GM21390 (cell line): Measurements from ENCODE around the gene FAM83D.

Experiments
- ATAC-seq: cut with Tn5 transposase; IDR thresholded peaks from one replicate; pipeline ENCODE4 v1.9.1; 2021; ENCODE audit not compliant: unreplicated experiment

Gene FAM83D

DNA sequence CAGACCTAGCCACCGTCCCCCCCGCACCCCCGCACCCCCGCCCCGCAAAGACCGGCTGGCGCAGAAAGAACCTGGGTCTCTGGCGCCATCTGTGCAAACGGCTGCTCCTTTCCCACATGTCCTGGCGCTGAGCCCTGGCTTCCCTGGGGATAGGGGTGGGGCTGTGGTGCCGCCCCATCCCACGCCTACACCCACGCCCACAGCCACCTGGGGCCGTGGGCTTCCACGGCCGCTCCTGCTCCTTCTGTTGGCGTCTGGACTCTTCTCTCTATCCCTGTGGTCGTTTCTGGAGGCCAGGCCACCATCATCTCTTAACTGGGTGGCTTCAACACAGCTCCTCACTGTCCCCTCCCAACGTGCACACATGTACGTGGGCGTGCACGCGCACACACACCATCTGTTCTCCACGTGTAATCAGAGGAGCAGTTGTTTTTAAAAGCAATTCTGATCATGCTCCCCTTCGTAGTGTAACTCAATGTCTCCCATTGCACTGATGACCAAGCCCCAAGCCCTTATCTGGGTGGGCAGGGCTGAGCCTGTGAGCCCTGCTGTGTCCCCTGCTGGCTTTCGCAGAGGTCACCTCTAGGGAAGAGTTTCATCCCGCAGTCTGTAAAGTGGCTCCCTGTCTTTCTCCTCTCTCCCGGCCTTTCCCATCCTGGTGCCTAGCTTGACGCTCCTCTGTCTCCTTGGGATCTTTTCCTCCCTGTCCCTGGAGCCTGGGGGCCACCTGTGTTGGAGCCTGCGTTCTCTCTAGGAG is 31.9 kb upstream of the FAM83D start:
- no peak for ATAC-seq

DNA sequence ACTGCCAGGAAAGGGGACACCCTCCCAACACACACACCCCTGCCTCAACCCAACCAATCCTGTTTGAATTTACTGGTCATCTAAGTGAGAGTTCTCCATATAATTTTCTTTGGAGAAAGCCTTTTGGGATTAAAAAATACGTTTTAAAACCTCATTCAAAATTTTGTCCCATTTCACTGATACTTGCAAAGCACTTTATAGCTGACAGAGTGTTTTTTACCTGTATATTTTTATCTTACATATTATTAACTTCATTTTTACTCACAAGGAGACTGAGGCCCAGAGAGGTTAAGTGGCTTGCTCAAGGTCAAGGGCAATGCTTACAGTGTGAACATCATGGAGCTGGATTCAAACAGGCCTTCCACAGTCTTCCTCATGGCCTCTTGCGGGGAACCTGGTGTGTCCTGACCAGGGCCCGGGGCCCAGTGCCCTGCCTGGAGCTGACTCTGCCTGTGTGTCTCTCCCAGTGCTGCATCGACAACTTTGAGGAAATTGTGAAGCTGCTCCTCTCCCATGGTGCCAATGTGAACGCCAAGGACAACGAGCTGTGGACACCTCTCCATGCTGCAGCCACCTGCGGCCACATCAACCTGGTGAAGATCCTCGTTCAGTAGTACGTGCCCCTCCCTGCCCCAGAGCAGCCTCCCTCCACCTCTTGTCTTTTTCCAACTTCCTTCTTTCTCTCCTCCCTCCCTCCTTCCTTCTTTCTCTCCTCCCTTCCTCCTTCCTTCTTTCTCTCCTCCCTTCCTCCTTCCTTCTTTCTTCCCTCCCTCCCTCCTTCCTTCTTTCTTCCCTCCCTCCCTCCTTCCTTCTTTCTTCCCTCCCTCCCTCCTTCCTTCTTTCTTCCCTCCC is 30.9 kb upstream of the FAM83D start:
- ATAC-seq: no peak

DNA sequence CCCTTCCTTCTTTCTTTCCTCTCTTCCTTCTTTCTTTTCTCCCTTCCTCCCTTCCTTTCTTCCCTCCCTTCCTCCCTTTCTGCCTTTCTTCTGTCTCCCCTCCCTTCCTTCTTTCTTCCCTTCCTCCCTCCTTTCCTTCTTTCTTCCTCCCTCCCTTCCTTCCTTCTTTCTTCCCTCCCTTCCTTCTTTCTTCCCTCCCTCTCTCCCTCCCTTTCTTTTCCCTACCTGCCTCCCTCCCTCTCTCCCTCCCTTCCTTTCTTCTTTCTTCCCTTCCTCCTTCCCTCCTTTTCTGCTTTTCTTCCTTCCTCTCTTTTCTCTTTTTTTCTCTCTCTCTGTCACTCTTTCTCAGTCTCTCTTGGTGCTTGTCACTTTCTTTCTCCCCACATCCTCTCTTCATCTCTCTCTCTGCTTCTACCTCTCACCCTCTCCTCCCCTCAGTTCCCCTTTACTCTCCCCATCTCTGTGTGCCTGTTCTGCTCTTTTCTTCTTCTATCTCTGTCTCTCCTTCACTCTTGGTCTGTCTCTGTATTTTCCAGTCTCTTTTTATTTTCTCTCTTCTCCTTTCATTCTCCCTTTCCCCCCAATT is 30.1 kb upstream of the FAM83D start:
- ATAC-seq: no peak

DNA sequence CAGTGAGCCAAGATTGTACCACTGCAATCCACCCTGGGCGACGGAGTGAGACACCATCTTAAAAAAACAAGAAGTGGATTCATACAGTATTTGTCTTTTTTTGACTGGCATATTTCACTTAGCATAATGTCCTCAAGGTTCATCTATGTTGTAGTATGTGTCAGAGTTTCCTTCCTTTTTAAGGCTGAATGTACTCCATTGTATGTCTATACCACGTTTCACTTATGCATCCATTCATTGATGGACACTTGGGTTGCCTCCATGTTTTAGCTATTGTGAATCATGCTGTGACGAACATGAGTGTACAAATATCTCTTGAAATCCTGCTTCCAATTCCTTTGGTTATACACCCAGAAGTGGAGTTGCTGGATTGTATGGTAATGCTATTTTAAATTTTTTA is 28.9 kb upstream of the FAM83D start:
- ATAC-seq: no peak

DNA sequence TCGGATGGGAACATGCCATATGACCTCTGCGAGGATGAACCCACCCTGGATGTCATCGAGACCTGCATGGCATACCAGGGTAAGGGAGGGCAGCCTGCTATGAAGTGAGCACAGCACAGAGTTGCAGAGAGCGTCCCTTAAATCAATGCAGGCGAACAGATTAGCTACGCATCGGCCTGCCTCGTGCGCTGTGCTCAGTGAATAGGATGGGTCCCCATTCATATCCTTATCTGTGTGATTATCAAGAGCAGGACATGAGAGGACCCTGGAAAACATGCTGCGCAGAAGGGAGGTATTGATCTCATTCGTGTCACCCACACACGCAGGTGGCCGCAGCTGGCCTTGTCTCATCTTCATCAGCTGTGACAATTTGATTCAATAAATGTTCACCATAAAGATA is 25.6 kb upstream of the FAM83D start:
- ATAC-seq: no peak

DNA sequence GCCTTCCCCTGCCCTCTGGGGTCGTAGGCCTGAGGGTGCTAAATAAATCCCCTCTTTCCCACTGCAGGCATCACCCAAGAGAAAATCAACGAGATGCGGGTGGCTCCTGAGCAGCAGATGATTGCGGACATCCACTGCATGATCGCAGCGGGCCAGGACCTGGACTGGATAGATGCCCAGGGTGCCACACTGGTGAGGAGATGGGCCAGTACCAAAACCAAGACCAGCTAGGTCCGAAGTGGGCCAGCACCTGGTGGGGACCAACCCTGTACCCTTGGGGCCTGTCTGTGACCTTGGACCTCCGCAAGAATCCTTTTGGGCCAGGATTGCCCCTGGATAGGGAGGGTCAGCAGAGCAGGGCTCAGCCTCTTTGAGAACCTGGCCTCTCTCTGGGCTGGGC is 23.6 kb upstream of the FAM83D start:
- no peak for ATAC-seq

DNA sequence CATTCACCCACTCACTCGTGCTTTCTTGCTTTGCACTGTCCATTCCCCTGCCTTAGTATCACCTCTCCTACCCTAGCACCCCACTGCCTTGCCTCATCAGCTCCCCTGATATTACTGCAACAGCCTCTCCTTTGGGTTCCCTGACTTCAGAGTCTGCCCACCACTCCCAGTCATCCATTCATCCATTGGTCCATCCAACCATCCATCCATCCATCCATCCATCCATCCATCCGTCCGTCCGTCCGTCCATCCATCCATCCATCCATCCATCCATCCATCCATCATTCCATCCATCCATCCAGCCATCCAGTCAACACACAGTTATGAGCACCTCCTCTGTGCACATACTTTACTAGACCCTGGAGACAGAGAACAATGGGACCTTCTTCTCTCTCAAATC is 22.9 kb upstream of the FAM83D start:
- no peak for ATAC-seq

DNA sequence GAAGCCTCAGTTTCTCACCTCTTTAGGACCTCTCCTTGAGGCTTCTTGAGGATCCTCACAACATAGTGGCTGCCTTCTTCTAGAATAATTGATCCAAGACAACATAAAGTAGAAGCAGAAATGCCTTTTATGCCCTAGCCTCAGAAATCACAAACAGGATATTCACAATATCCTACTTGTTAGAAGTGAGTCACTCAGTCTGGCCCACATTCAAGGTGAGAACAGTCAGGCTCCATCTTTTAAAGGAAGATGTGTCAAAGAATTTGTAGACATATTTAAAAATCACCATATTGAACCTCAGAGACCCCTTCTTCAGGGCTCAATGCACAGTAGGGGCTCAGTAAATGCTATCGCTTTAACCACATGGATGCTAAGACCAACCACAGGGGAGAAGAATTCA is 20.8 kb upstream of the FAM83D start:
- ATAC-seq: no peak

DNA sequence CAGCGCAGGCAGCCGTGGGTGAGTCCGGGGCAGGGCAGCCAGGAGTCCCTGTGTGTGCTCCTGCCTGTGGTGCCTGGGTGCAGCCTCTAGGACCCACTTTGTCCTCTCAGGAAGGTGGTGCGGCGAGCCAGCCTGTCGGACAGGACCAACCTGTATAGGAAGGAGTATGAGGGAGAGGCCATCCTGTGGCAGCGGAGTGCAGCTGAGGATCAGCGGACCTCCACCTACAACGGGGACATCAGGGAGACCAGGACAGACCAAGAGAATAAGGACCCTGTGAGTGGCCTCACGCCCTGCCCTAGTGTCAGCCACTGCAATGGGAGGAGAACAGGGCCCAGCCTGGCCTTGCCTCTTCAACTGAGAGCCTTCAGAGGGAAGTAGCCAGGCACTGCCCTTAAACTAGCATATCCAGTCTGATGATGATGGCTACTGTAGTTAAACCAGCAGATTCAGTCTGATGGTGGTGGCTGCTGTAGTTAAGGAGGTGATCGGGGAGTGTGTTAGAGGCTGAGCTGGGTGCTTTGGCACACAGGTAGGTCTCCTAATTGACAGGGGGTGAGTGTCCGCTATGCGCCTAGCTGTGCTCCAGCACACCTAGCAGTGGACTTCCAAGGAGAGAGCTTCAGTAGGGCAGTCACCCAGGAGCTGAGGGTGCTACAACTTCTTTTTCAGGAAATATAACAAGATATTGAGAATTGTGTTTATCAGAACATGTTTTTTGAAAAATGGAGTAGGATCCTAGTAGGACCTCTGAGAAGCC is 18.1 kb upstream of the FAM83D start:
- no peak for ATAC-seq

DNA sequence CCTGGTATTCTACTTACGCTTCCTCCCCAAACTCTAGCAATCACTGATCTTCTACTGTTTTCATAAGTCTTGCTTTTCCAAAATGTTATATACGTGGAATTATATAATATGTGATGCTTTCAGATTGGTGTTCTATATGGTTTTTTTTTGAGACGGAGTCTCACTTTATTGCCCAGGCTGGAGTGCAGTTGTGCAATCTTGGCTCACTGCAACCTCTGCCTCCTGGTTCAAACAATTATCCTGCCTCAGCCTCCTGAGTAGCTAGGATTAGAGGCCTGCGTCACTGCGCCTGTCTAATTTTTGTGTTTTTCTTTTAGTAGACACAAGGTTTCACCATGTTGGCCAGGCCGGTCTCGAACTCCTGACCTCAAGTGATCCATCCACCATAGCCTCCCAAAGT is 10.9 kb upstream of the FAM83D start:
- ATAC-seq: no peak

DNA sequence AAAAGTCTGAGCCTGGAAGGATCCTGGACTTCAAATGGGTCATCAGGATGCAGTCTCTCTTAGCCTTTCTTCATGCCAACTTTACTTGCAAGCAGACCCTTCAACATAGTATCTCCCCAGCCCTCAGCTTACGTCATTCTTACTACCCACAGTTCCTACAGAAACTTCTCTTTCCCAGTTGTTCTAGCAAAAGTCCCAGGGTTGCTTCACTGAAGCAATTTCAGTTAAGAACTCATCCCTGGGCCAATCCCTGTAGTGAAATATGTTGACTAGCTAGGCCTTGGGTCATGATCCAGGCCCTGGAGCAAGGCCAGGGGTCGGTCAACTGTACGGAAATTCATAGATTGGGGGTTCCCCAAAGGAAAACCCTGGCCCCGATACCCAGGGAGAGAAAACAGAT is 8.6 kb upstream of the FAM83D start:
- no peak for ATAC-seq

DNA sequence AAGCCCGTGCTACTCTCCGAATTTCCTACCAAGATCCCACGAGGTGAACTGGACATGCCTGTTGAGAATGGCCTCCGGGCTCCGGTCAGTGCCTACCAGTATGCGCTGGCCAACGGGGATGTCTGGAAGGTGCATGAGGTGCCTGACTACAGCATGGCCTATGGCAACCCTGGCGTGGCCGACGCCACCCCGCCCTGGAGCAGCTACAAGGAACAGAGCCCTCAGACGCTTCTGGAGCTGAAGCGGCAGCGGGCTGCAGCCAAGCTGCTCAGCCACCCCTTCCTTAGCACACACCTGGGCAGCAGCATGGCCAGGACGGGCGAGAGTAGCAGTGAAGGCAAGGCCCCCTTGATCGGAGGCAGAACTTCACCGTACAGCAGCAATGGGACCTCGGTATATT is 8.0 kb upstream of the FAM83D start:
- no peak for ATAC-seq

DNA sequence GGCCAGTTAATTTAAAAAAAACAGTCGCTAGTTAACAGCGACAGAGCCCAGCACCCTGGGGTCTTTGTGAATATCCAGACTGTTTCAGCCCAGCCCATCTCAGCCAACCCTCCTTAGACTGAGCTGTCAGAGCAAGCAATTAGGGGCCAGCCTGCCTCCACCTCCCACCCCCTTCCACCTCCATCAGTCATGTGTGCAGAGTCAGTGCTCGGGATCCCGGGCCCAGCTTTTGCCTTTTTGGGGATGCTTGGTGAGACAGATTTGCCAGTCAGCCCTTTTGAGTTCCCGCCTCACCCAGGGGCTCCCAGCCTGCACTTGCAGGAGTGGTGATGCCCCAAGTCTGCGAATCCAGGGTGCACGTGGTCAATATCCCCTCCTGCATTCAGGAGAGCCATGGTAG is 6.5 kb upstream of the FAM83D start:
- no peak for ATAC-seq

DNA sequence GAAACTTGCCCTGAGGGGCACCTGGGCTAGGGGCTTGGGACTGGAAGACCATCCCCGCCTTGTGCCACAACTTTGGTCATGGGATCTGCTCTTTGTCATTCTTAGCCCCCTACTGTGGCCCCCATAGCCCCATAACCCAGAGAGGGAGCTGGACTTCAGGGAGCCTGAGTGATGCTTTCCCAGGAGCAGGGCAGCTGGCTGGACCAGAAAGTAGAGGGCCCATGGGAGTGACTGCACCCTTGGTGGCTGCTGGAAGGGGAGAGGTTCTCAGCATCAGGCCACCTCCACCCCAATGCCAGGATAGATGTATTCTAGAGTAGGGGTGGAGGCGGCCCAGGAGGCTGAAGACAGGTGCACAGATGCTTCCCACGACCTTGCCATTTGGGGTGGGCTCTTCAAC is 5.8 kb upstream of the FAM83D start:
- ATAC-seq: no peak

DNA sequence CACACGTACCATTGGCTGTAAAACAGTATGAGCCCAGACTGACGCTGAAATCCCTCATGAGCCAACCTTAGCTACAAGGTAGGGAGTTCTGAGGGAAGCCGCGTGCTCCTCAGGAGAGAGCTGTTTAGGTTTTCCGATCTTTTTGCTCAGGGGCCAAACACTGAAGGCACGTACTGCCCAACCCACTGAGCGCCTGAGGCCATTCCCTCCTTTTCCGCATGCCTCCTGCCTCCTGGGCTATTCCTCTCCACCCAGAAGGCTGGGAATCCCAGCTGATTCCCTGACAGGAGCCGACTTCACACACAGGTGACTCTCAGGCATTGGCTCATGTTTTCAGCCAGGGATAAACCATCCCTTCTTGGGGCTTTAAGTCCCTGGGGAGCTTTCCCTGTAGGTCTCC is 5.4 kb upstream of the FAM83D start:
- ATAC-seq: no peak

DNA sequence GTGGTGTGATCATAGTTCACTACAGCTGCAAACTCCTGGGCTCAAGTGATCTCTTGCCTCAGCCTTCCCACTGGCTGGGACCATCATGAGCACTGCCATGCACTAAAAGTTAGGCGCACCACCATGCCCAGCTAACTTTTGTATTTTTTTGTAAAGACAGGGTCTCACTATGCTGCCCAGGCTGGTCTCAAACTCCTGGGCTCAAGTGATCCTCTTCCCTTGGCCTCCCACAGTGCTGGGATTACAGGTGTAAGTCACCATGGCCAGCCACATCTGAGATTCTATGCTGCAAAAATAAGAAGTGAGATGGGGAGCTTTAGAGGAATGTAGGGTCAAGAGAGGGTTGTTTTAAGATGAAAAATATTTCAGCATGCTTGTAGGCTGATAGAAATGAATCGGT is 1.5 kb upstream of the FAM83D start:
- no peak for ATAC-seq

DNA sequence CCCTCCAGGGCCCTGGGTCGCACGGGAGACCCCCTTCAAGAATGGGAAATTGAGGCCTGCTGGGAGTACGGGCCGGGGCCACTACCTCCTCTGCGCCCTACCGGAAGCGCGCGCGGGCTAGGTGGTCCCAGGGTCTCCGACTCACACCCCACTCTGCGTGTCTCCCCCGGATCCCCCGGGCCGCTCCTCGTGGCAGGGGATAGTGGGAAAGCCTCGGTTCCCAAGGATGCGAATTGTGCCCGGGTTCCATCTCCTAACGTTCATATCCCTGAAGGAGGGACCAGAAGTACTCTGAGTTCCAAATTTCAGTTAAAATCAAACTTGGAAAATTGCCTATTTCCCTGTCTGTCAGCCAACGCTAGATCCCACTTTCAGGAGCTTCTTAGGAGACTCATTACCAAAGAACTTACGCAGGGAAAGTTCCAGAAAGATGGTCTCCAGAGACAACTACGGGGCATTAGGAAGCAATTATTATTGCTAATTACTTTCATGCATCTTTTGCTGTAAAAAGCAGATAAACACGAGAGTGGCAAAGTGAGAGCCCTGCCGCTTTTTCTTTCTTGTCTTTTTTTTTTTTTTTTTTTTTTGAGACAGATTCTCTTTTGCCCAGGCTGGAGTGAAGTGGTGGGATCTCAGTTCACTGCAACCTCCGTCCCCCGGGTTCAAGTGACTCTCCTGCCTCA is 858 bp downstream of the FAM83D start:
- ATAC-seq: peak; percentile 4

DNA sequence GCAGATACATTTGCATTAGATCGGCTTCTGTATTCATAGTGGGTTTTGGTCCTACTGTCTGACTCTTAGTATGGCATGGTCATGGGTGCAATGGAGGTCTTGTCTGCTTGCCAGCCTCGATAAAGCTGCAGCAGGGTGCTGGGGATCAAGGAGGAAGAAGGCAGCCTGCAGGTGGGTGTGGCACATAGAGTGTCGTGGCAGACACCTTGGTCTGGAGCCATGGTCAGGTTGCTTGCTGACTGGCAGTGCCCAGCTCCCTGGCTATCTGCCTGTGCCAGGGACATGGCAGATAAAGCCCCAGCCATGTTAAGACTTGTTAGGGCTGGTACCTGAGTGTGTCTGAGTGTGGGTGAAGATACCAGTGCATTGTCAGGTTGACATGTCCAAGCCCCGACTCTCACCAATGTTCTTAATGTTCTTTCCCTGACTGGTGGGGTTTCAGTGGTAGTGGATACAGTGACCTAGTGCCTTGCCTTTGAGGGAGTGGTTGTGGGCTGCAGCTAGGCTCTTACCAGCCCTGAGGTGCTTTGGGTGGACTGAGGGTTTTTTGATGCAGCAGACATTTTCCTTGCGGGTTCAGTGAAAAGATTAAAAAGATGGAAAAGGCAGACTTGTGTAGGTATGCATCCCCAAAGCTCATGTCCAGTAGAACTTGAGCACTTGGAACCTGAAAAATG is 1.8 kb downstream of the FAM83D start:
- ATAC-seq: no peak

DNA sequence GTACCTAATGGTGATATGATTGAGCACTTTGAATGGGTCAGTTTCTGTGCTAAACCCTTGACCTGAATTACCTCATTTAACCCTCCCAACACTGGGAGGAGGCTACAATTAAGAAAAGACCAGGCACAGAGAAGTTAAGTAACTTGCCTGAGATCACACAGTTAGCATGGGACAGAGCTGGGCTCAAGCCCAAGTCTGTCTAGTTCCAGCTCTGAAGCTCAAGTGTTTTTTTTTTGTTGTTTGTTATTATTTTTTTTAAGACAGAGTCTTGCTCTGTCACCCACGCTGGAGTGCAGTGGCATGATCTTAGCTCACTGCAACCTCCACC is 4.0 kb downstream of the FAM83D start:
- ATAC-seq: no peak

DNA sequence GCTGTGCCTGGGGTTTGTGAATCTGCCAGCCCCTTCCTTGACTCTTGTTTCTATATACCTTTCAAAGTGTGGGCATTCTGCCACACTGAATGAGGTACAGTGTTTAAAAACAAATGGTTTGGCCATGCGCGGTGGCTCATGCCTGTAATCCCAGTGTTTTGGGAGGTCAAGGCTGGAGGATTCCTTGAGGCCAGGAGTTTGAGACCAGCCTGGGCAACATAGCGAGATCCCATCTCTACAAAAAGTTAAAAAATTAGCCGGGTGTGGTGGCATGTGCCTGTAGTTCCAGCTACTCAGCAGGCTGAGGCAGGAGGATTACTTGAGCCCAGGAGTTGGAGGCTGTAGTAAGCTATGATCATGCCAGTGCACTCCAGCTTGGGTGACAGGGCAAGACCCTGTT is 5.8 kb downstream of the FAM83D start:
- no peak for ATAC-seq
